Measurements from ENCODE around the gene RARG. TPM values are rescaled to one million over a fixed set of nuclear protein-coding genes. Genes with fewer than 3 reads are reported as not detected.

The RARG gene
- total RNA-seq, 2 experiments from 2014 or later, result 29.4 to 38.8 TPM

Other genes starting within 250 kb of the RARG start
- gene EIF4B, start 225.8 kb downstream of the RARG start, total RNA-seq, result 100 to 1,000 TPM; 264 to 382 TPM
- under 1 TPM; 0.58 to 0.89 TPM for gene TNS2, start 182.1 kb downstream of the RARG start, total RNA-seq
- 10 to 100 TPM; 27.8 to 29.7 TPM for gene SPRYD3, start 152.8 kb downstream of the RARG start, total RNA-seq
- 1 to 10 TPM; 1.8 to 3.9 TPM for gene IGFBP6, start 134.5 kb downstream of the RARG start, total RNA-seq
- 1 to 10 TPM; 1.1 to 5.9 TPM for gene SOAT2, start 128.7 kb downstream of the RARG start, total RNA-seq
- 10 to 100 TPM; 35.8 to 47.0 TPM for gene ZNF740, start 51.5 kb downstream of the RARG start, total RNA-seq
- gene CSAD, start 51.3 kb downstream of the RARG start, total RNA-seq, result 10 to 100 TPM; 19.6 to 28.1 TPM
- 100 to 1,000 TPM; 567 to 729 TPM for gene ITGB7, start 25.0 kb downstream of the RARG start, total RNA-seq
- gene ESPL1, start 36.1 kb upstream of the RARG start, total RNA-seq, result 100 to 1,000 TPM in 1 of 2 experiments, 10 to 100 TPM in 1; 99.0 to 137 TPM
- gene PFDN5, start 63.3 kb upstream of the RARG start, total RNA-seq, result 100 to 1,000 TPM; 283 to 298 TPM
- gene MYG1, start 67.5 kb upstream of the RARG start, total RNA-seq, result 10 to 100 TPM; 51.7 to 65.5 TPM
- gene AAAS, start 89.4 kb upstream of the RARG start, total RNA-seq, result 10 to 100 TPM; 60.9 to 61.7 TPM
- gene SP7, start 104.1 kb upstream of the RARG start, total RNA-seq, result not detected
- 10 to 100 TPM; 68.7 to 71.8 TPM for gene SP1, start 148.0 kb upstream of the RARG start, total RNA-seq
- gene AMHR2, start 191.6 kb upstream of the RARG start, total RNA-seq, result not detected
- gene PRR13, start 209.5 kb upstream of the RARG start, total RNA-seq, result 100 to 1,000 TPM; 235 to 244 TPM
- gene PCBP2, start 219.9 kb upstream of the RARG start, total RNA-seq, result 100 to 1,000 TPM; 721 to 867 TPM